Fibroblast of skin of right quadriceps (primary cell): Measurements from ENCODE around the gene AKT1.

Experiments used
- DNase-seq: peaks from one replicate; pipeline ENCODE4 v3.0.0-alpha.2; 2013

The AKT1 gene

GRCh38 chr14:104721505-104722431, 73.8 kb downstream of the AKT1 start:
- DNase-seq = no peak
